ENCODE results near the gene CENPX.

The CENPX gene

DNA sequence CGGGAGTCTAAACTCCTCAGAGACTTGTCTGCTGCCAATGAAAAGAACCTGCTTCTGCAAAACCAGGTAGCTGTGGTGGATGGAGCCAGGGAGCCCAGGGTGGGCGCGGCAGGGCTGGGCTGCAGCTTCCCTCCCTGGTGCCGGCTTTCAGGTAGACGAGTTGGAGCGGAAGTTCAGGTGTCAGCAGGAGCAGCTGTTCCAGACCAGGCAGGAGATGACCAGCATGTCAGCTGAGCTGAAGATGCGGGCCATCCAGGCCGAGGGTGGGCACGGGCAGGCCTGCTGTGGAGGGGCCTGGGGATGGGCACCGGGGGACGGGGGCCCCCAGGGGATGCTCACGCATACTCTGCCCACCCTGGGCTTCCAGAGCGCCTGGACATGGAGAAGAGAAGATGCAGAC lies 5.6 kb upstream of the CENPX start:
- TF ChIP-seq TAF1 (IDR thresholded peaks at IDR 0.05; ENCODE audit: borderline replicate concordance, low read depth, low read length) (no peak), POLR2A (IDR thresholded peaks at IDR 0.05; ENCODE audit: low read depth, low read length) (no peak), POLR2AphosphoS5 (IDR thresholded peaks at IDR 0.05; ENCODE audit: low read depth, low read length) (no peak)
- DNase-seq (ENCODE audit: insufficient read length) (no peak), FAIRE-seq (no peak)

DNA sequence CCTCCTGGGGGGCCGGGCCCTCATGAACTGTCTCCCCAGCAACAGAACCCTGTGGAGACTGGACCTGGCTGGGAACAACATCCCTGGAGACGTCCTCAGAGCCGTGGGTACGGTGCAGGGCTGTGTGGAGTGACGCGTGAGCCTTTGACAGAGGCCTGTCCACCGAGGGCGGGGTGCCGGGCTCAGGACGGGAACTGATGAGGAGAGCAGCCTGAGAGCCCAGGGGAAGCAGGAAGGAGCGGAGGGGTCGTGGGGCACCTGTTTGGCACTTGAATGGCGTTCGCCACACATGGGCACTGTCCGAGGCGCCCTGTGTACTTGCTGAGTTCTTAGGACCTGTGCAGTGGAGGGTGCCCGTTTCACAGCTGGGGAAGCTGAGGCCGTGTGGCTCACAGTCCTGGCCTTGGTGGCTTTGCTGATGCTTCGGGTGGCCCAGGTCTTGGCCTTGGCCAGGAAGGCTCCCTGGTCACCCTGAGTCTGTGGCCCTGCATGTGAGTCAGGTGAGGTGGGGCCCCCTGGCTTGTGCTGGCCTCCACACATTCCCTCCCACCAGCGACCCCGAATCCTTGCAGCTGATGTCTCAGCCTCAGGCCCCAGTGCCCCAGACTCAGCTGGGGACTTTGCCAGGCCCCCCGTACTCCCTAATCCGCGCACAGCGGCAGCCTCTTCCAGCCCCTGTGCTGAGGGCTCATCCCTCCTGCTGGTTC lies 2.9 kb upstream of the CENPX start:
- no peak for FAIRE-seq
- TF ChIP-seq POLR2AphosphoS5 (IDR thresholded peaks at IDR 0.05; ENCODE audit: low read depth, low read length) (no peak), TAF1 (IDR thresholded peaks at IDR 0.05; ENCODE audit: borderline replicate concordance, low read depth, low read length) (no peak), POLR2A (IDR thresholded peaks at IDR 0.05; ENCODE audit: low read depth, low read length) (no peak)
- DNase-seq (ENCODE audit: insufficient read length) = no peak

DNA sequence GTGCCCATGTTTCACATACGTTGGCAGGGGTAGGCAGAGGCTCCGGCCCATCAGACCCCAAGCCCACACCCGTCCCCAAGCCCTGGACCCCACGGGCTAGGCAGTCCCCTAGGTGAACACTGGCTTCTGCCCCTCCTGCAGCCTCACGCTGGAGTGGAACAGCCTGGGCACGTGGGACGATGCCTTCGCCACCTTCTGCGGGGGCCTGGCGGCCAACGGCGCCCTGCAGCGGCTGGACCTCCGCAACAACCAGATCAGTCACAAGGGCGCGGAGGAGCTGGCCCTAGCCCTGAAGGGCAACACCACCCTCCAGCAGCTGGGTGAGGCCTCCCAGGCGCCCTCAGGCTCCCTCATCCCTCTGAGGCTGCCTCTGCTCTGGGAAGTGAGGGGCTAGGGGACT lies 2.2 kb upstream of the CENPX start:
- no peak for FAIRE-seq
- no peak for DNase-seq (ENCODE audit: insufficient read length)
- TF ChIP-seq POLR2A (IDR thresholded peaks at IDR 0.05; ENCODE audit: low read depth, low read length) (no peak), POLR2AphosphoS5 (IDR thresholded peaks at IDR 0.05; ENCODE audit: low read depth, low read length) (no peak), TAF1 (IDR thresholded peaks at IDR 0.05; ENCODE audit: borderline replicate concordance, low read depth, low read length) (no peak)

DNA sequence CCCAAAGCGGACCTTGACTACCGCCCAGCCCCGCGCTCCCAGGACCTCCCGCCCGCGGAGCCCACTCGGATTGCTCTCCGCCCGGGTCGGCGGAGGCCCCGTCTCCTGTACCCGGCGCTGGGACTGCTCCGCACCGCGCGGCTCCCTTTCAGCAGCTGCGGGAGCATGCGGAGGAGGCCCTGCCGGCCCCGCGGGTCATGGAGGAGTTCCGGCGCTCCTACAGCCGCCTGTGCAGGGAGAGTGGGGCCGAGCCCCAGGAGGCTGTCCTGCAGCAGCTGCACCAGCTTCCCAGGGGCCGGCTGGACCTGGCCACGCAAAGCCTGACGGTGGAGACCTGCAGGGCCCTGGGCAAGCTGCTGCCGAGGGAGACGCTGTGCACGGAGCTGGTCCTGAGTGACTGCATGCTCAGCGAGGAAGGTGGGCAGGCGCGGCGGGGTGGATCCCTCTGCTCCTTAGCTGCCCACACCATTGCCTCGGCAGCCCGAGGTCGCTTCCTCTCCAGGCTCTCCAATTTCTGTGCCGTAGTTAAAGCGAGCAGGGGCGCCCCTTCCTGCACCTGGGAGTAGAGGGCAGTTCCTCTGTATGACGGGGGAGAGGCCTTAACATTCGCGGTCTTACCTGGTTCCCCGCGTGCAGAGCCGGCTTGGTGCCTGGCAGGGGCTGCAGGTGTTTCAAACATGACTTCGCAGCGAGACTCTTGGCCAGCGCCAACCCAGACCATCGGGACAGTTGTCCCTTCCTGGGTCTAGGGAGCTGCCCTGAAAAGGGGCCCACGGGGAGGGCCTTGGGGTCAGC lies 966 bp upstream of the CENPX start:
- DNase-seq (ENCODE audit: insufficient read length) (no peak), FAIRE-seq (peak; percentile 33)
- TF ChIP-seq TAF1 (IDR thresholded peaks at IDR 0.05; ENCODE audit: borderline replicate concordance, low read depth, low read length) (no peak), POLR2A (IDR thresholded peaks at IDR 0.05; ENCODE audit: low read depth, low read length) (no peak), POLR2AphosphoS5 (IDR thresholded peaks at IDR 0.05; ENCODE audit: low read depth, low read length) (no peak)

GRCh38 chr17:82022981-82023446 lies 336 bp upstream of the CENPX start, which contains the start of gene LRRC45:
Gene LRRC45 (plus strand): TSS chr17:82023305. CDS start chr17:82023644, 339 bp downstream.
- no peak for TF ChIP-seq POLR2A (IDR thresholded peaks at IDR 0.05; ENCODE audit: low read depth, low read length)
- TF ChIP-seq POLR2AphosphoS5 (IDR thresholded peaks at IDR 0.05; ENCODE audit: low read depth, low read length) = no peak
- TF ChIP-seq TAF1 (IDR thresholded peaks at IDR 0.05; ENCODE audit: borderline replicate concordance, low read depth, low read length) = no peak
- peak; percentile 100 for FAIRE-seq

DNA sequence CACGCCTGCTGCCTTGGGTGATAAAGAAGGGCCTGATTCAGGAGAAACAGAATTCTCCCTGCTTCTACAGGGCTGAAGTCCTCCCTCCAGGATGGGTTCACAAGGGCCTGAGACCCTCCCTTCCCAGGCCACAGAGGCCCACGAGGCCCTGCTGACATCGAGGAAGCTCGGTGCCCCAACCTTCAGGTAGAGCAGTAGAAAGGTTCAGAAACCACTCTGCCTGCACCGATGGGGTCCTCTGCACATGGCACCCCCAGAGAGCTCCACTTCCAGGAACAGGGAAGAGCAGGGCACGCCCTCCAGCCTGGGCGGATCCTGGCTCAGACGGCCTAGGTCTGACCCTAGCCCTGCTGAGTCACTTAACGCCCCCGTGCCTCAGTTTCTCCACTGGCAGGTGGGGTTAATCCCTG lies 773 bp downstream of the CENPX start:
- FAIRE-seq (no peak), DNase-seq (ENCODE audit: insufficient read length) (no peak)
- TF ChIP-seq TAF1 (IDR thresholded peaks at IDR 0.05; ENCODE audit: borderline replicate concordance, low read depth, low read length) (no peak), POLR2AphosphoS5 (IDR thresholded peaks at IDR 0.05; ENCODE audit: low read depth, low read length) (no peak), POLR2A (IDR thresholded peaks at IDR 0.05; ENCODE audit: low read depth, low read length) (no peak)

More at GRCh38 chr17:82022981-82023446, 336 bp upstream of the CENPX start, which contains the start of gene LRRC45:
- DNase-seq (ENCODE audit: insufficient read length) = peak; percentile 100

- TF ChIP-seq POLR2A (IDR thresholded peaks at IDR 0.05; ENCODE audit: low read depth, low read length) = no peak
- no peak for TF ChIP-seq POLR2AphosphoS5 (IDR thresholded peaks at IDR 0.05; ENCODE audit: low read depth, low read length)
- no peak for TF ChIP-seq TAF1 (IDR thresholded peaks at IDR 0.05; ENCODE audit: borderline replicate concordance, low read depth, low read length)
- FAIRE-seq = peak; percentile 90
- no peak for DNase-seq (ENCODE audit: insufficient read length)
Observed at GRCh38 chr17:82021107-82021899, 1.4 kb downstream of the CENPX start.

DNA sequence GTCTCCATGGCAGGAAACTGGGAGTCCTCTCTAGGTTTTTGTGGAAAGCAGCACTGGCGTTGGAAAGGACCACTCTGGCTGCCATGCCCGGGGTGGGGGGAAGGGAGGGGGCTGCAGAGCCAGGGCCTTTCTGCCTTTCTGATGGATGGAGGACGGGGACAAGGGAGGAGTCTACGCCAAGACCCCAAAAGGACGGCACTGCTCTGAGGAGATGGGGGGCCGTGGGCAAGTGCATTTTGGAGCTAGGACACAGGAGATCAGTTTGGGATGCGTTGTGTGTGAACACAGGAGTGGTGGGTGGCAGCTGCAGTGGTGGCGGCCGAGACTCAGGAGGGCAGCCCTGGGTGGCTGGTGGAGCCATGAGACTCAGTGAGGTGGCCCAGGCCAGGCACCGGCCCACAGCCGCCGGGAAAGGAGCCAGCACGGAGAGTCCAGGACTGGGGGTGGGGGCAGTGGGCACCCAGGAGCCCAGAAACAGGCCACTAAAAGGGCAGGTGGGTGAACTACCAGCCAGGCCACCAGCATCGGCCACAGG lies 2.0 kb downstream of the CENPX start:
- TF ChIP-seq POLR2A (IDR thresholded peaks at IDR 0.05; ENCODE audit: low read depth, low read length) = no peak
- TF ChIP-seq TAF1 (IDR thresholded peaks at IDR 0.05; ENCODE audit: borderline replicate concordance, low read depth, low read length) = no peak
- TF ChIP-seq POLR2AphosphoS5 (IDR thresholded peaks at IDR 0.05; ENCODE audit: low read depth, low read length) = no peak
- no peak for DNase-seq (ENCODE audit: insufficient read length)
- no peak for FAIRE-seq

DNA sequence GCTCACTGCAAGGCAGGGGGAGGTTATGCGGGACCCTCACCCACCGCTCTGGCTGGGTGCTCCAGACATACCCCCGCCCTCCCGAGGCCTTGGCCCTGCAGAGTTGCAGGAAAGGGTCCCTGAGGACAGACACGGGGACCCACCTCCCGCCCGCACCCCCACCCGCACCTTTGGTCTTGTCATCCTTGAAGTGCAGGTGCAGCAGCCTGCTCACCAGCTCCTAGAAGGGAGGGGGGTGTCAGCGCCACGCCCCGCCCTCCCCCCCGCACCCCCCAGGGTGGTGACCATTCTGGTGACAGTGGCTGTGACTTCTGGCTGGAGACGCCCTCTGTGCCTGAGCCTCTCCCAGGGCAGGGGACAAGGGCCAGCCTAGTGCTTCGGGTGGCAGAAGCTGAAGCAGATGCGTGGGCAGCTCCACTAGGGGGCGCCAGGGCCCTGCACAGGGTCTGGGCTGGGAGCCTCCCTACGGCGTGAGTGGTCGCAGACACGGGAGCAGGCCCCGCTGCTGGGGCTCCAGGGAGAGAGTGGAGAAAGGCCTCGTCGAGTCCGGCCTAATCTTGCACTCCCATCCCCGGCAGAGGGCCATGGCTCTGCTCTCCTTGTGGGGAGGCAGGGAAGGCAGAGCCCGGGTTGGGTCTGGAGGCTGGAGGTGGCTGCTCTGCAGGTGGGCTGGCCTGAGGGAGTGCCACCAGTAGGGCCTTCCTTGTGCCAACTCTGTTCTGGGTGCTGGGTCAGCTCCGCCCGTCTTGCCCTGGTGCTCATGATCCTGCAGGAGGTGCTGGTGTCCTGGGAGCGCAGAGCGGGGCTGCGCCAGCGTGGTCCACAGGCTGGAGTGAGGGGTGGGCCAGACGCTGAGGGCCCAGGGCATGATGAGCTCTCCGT lies 2.7 kb downstream of the CENPX start:
- TF ChIP-seq POLR2AphosphoS5 (IDR thresholded peaks at IDR 0.05; ENCODE audit: low read depth, low read length) (no peak), POLR2A (IDR thresholded peaks at IDR 0.05; ENCODE audit: low read depth, low read length) (no peak)
- DNase-seq (ENCODE audit: insufficient read length) (peak; percentile 82), FAIRE-seq (peak; percentile 94)

DNA sequence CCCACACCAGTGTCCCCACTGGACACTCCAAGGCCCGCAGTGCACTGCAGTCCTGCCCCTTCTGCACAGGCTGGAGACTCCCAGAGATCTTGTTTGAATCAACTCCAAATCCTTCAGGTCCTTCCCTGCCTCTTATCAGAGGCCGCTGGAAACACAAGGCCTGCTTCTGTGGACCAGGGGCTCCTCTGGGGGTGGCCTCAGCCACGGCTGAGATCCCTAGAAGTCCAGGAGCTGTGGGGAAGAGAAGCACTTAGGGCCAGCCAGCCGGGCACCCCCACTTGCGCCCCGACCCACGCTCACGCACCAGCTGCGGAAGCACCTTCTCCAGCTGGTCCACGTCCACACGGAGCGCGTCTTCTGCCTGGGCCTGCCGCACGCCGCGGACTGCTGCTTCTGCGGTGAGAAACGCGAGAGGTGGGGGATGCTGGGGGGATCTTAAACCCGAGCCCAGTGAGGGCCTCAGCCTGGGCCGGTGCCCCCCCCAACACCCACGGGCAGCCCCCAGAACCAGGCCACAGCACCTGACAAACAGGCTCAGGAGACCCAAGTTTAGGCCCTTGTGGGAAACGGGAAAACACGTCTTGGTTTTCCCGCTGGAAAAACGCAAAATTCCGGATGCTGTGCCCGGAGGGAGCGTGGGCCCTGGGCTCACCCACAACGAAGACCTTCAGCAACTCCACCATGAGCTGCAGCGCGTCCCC lies 3.5 kb downstream of the CENPX start:
- TF ChIP-seq POLR2A (IDR thresholded peaks at IDR 0.05; ENCODE audit: low read depth, low read length) = no peak
- TF ChIP-seq POLR2AphosphoS5 (IDR thresholded peaks at IDR 0.05; ENCODE audit: low read depth, low read length) = no peak
- no peak for TF ChIP-seq TAF1 (IDR thresholded peaks at IDR 0.05; ENCODE audit: borderline replicate concordance, low read depth, low read length)
- FAIRE-seq = no peak
- no peak for DNase-seq (ENCODE audit: insufficient read length)
